ENCODE results near the gene RAB35. TPM values are rescaled to one million over a fixed set of nuclear protein-coding genes. Genes with fewer than 3 reads are reported as not detected.

The RAB35 gene
- total RNA-seq, 1 experiment from 2014 or later: 57.1 TPM

DNA sequence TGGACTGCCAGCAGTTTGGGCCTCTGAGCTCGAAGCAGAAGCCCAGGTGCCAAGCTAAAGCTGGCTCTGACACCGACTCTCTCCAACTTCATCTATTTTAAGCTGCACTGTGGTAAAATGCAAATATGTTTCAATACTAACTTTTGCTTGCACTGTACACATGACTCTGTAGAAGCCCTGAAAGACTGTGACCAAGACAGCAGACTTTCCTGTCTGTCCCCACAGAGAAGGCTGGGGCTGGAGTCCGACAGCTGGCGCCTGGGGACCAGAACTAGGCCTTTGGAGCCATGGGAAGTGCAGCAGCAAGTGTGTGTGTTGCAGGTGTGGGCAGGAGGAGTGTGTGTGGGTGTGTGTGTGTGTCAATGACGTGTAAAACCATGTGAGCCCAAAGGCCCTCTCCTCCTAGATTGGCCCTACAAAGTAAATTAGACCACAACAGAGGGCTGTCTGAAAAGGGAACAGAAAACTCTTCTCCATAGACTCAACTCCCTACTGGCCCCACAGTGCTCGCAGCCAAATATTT is 16.4 kb upstream of the RAB35 start:
- no peak for ATAC-seq
- Histone ChIP-seq H3K9me2 (ENCODE audit: insufficient read depth) (no peaks in the 10 kb centered on the region), H2AFZ (ENCODE audit: low read depth, low read length, poor library complexity, severe bottlenecking) (no peak overlapping the region), H3K4me3 (replicated peaks in 1 of 2; ENCODE audit: low read depth in 1 of 2, low read length in 2 of 2) (no peak overlapping the region), H3K27me3 (ENCODE audit: insufficient read depth, low read length) (no peaks in the 10 kb centered on the region), H3K9me3 (ENCODE audit: control insufficient read depth in 1 of 2, insufficient read depth in 1 of 2, low read depth in 1 of 2, low read length in 2 of 2) (no peaks in the 10 kb centered on the region), H3K36me3 (ENCODE audit: control insufficient read depth in 1 of 2, insufficient read depth in 2 of 2, low read length in 2 of 2) (peaks cover 75 to 87% of the 10 kb centered on the region in 2 experiments), H3K4me1 (ENCODE audit: control insufficient read depth in 1 of 2, insufficient read depth in 2 of 2, low read length in 2 of 2) (no peaks in the 10 kb centered on the region), H3K9ac (ENCODE audit: low read length) (no peak overlapping the region), H3K4me2 (ENCODE audit: low read length) (no peak overlapping the region), H3K79me2 (ENCODE audit: insufficient read depth, low read length) (0 out of 2 replicates have a peak, but pooled peaks cover 1% of the 10 kb centered on the region), H3K27ac (ENCODE audit: low read depth, low read length) (no peak overlapping the region), H4K20me1 (ENCODE audit: insufficient read depth) (no peaks in the 10 kb centered on the region)
- ChIA-PET POLR2A (interaction anchor here (1.0 kb wide), 1 partner anchor 68 kb away, joined by 3 read pairs; the partner anchor contains the start of gene RPLP0), RAD21 (ENCODE audit: low non-redundant PET in 1 of 2, low total read pairs in 2 of 2, uncharacterized antibody in 2 of 2, unreplicated experiment in 2 of 2) (no interaction called here), CTCF (no interaction called here)
- intact Hi-C loops (cut with micrococcal nuclease): no loop called here
- no peak for DNase-seq (ENCODE audit: low read depth, low spot score)
- TF ChIP-seq, protein P1, sequence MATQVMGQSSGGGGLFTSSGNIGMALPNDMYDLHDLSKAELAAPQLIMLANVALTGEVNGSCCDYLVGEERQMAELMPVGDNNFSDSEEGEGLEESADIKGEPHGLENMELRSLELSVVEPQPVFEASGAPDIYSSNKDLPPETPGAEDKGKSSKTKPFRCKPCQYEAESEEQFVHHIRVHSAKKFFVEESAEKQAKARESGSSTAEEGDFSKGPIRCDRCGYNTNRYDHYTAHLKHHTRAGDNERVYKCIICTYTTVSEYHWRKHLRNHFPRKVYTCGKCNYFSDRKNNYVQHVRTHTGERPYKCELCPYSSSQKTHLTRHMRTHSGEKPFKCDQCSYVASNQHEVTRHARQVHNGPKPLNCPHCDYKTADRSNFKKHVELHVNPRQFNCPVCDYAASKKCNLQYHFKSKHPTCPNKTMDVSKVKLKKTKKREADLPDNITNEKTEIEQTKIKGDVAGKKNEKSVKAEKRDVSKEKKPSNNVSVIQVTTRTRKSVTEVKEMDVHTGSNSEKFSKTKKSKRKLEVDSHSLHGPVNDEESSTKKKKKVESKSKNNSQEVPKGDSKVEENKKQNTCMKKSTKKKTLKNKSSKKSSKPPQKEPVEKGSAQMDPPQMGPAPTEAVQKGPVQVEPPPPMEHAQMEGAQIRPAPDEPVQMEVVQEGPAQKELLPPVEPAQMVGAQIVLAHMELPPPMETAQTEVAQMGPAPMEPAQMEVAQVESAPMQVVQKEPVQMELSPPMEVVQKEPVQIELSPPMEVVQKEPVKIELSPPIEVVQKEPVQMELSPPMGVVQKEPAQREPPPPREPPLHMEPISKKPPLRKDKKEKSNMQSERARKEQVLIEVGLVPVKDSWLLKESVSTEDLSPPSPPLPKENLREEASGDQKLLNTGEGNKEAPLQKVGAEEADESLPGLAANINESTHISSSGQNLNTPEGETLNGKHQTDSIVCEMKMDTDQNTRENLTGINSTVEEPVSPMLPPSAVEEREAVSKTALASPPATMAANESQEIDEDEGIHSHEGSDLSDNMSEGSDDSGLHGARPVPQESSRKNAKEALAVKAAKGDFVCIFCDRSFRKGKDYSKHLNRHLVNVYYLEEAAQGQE (IDR thresholded peaks at IDR 0.05; ENCODE audit: low read depth): no peak
- no TSS peak for BruUV-seq (replicated peaks)

DNA sequence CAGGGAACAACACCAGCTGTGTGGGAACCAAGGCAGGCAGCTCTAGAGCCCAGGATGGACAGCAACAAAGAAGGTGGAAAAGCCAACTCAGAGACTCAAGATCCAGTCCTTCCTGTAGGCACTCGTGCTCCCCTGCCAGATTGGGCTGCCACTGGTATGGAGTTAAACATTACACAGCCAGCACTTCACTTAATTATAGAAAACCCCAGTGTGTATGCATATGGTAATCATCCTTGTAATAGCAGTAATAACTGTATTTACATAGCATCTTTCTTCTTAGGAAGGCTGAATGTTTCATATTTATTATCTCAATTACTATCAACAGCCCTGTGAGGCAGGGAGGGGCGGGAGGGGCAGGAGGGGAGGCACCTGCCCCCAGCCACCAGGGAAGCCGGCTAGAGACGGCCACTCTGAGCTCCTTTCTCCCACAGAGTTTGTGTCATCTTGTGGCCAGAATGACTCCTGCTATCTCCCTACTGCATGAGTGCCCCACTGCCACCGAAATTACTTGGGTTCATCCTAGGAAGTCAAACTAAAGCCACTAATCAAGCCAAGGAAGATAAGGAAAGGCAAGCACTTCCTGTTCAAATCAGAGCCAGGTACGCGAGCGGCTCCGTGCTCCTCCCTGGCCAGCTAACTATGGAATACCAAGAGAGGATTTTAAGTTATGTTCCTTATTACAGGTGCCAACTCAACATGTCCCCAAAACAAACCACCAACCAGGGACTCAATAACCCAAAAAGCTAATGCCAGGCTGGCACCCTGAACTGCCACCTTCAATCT is 15.7 kb upstream of the RAB35 start:
- H3K79me2 ChIP-seq (ENCODE audit: insufficient read depth, low read length): no peaks in the 10 kb centered on the region
- BruUV-seq (replicated peaks): no TSS peak
- H3K4me3 ChIP-seq (replicated peaks in 1 of 2; ENCODE audit: low read depth in 1 of 2, low read length in 2 of 2): no peak overlapping the region
- no peak overlapping the region for H3K27ac ChIP-seq (ENCODE audit: low read depth, low read length)
- no peak for ATAC-seq
- no peak overlapping the region for H2AFZ ChIP-seq (ENCODE audit: low read depth, low read length, poor library complexity, severe bottlenecking)
- no peak overlapping the region for H3K4me2 ChIP-seq (ENCODE audit: low read length)
- ChIA-PET POLR2A (interaction anchor here (1.0 kb wide), 1 partner anchor 69 kb away, joined by 3 read pairs; the partner anchor contains the start of gene RPLP0), RAD21 (ENCODE audit: low non-redundant PET in 1 of 2, low total read pairs in 2 of 2, uncharacterized antibody in 2 of 2, unreplicated experiment in 2 of 2) (no interaction called here), CTCF (no interaction called here)
- peaks cover 73 to 87% of the 10 kb centered on the region in 2 experiments for H3K36me3 ChIP-seq (ENCODE audit: control insufficient read depth in 1 of 2, insufficient read depth in 2 of 2, low read length in 2 of 2)
- no peak overlapping the region for H3K9ac ChIP-seq (ENCODE audit: low read length)
- DNase-seq (ENCODE audit: low read depth, low spot score): no peak
- intact Hi-C loops (cut with micrococcal nuclease): no loop called here
- H4K20me1 ChIP-seq (ENCODE audit: insufficient read depth): no peaks in the 10 kb centered on the region
- H3K4me1 ChIP-seq (ENCODE audit: control insufficient read depth in 1 of 2, insufficient read depth in 2 of 2, low read length in 2 of 2): no peaks in the 10 kb centered on the region
- H3K9me2 ChIP-seq (ENCODE audit: insufficient read depth): no peaks in the 10 kb centered on the region
- H3K9me3 ChIP-seq (ENCODE audit: control insufficient read depth in 1 of 2, insufficient read depth in 1 of 2, low read depth in 1 of 2, low read length in 2 of 2): no peaks in the 10 kb centered on the region
- H3K27me3 ChIP-seq (ENCODE audit: insufficient read depth, low read length): no peaks in the 10 kb centered on the region
- TF ChIP-seq ELF1 (IDR thresholded peaks at IDR 0.05; ENCODE audit: borderline replicate concordance, low read depth) (no peak), POLR2AphosphoS5 (IDR thresholded peaks at IDR 0.05; ENCODE audit: low read depth, low read length) (no peak), RAD21 (IDR thresholded peaks at IDR 0.05; ENCODE audit: low read depth) (no peak), POLR2A (IDR thresholded peaks at IDR 0.05; ENCODE audit: borderline replicate concordance, extremely low read depth, insufficient read depth, insufficient read length) (no peak), TCF7L2 (IDR thresholded peaks at IDR 0.05; ENCODE audit: borderline replicate concordance, extremely low read depth, insufficient read depth, insufficient read length) (no peak), SIN3A (IDR thresholded peaks at IDR 0.05; ENCODE audit: low read depth) (no peak)
- TF ChIP-seq, protein P2, sequence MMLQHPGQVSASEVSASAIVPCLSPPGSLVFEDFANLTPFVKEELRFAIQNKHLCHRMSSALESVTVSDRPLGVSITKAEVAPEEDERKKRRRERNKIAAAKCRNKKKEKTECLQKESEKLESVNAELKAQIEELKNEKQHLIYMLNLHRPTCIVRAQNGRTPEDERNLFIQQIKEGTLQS (IDR thresholded peaks at IDR 0.05): no peak
- TF ChIP-seq, protein P1 (IDR thresholded peaks at IDR 0.05; ENCODE audit: low read depth): no peak
